Measurements from ENCODE around the gene TSPOAP1.

Gene TSPOAP1

GRCh38 chr17:58316260-58316960, 12.2 kb downstream of the TSPOAP1 start:
- no peak for DNase-seq

GRCh38 chr17:58315750-58316149, 12.8 kb downstream of the TSPOAP1 start:
- no peak for DNase-seq

GRCh38 chr17:58315281-58315711, 13.3 kb downstream of the TSPOAP1 start:
- DNase-seq, result no peak

- DNase-seq, result no peak
Measured at GRCh38 chr17:58314706-58315015, 13.9 kb downstream of the TSPOAP1 start.

- no peak for DNase-seq
Measured at GRCh38 chr17:58313815-58314705, 14.5 kb downstream of the TSPOAP1 start.

GRCh38 chr17:58312829-58313228, 15.8 kb downstream of the TSPOAP1 start:
- no peak for DNase-seq

- DNase-seq, result no peak
Measured at GRCh38 chr17:58312021-58312630, 16.5 kb downstream of the TSPOAP1 start.

- no peak for DNase-seq
Measured at GRCh38 chr17:58311429-58311894, 17.1 kb downstream of the TSPOAP1 start.

- no peak for DNase-seq
Measured at GRCh38 chr17:58310511-58311428, 17.8 kb downstream of the TSPOAP1 start.

- DNase-seq, result no peak
Measured at GRCh38 chr17:58309918-58310259, 18.7 kb downstream of the TSPOAP1 start.

GRCh38 chr17:58308985-58309917, 19.3 kb downstream of the TSPOAP1 start:
- DNase-seq, result no peak

GRCh38 chr17:58308173-58308984, 20.2 kb downstream of the TSPOAP1 start:
- DNase-seq, result no peak

- no peak for DNase-seq
Measured at GRCh38 chr17:58307468-58308172, 21.0 kb downstream of the TSPOAP1 start.

GRCh38 chr17:58306131-58306951, 22.3 kb downstream of the TSPOAP1 start:
- no peak for DNase-seq

GRCh38 chr17:58305626-58306025, 23.0 kb downstream of the TSPOAP1 start:
- DNase-seq, result no peak

- no peak for DNase-seq
Measured at GRCh38 chr17:58304750-58305486, 23.7 kb downstream of the TSPOAP1 start.

- peak; percentile 15 for DNase-seq
Measured at GRCh38 chr17:58303971-58304749, 24.4 kb downstream of the TSPOAP1 start.
